Stomach (tissue), 9 donors: ENCODE data around the gene PLCB1. TPM values are rescaled to one million over a fixed set of nuclear protein-coding genes. Genes with fewer than 3 reads are reported as not detected.
A peak's percentile ranks its signal among the peaks of the same experiment; 100 is the strongest.

ENCODE experiments used
- DNase-seq, 2 donors: peaks; one replicate each; pipeline versions ENCODE4 v3.0.0 to v3.0.0-alpha.2; 2013 to 2019
- H3K27ac ChIP-seq, 5 donors: fragments of 200-600 bp in 4 of 5; sonication (generic) in 4 of 5; one replicate each; pipeline ENCODE4 v1.5.1; 2013 to 2019; ENCODE audit warnings: mild to moderate bottlenecking in 1 of 5, moderate library complexity in 1 of 5
- H3K27me3 ChIP-seq, 3 donors: fragments of 200-600 bp; sonication (generic); one replicate each; pipeline ENCODE4 v1.5.1; 2017 to 2019; ENCODE audit warnings: mixed run types in 1 of 3
- H3K36me3 ChIP-seq, 4 donors: fragments of 200-600 bp; sonication (generic); 1 replicate in 3 of 4; 2 replicates in 1 of 4; pipeline ENCODE4 v1.5.1; 2016 to 2019
- H3K4me1 ChIP-seq, 4 donors: fragments of 200-600 bp; sonication (generic); one replicate each; pipeline ENCODE4 v1.5.1; 2016 to 2019
- H3K4me3 ChIP-seq, 4 donors: fragments of 200-600 bp; sonication (generic) in 3 of 4; one replicate each; pipeline ENCODE4 v1.5.1; 2016 to 2019; ENCODE audit warnings: mild to moderate bottlenecking in 1 of 4
- H3K9me3 ChIP-seq, 4 donors: fragments of 200-600 bp; sonication (generic); one replicate each; pipeline ENCODE4 v1.5.1; 2016 to 2019
- CTCF ChIP-seq, 7 experiments: fragments of 450-650 bp in 4 of 7; fragments of 200-600 bp in 3 of 7; sonication (generic) in 3 of 7; IDR thresholded peaks; one replicate each; pipeline ENCODE4 v1.5.1; 2016 to 2019; ENCODE audit warnings: antibody characterized with exemption in 7 of 7, control low read depth in 2 of 7, mild to moderate bottlenecking in 1 of 7
- EP300 ChIP-seq: sonication (generic); formaldehyde crosslinking; IDR thresholded peaks from one replicate; pipeline ENCODE4 v1.6.1; 2017; ENCODE audit warnings: antibody characterized with exemption
- POLR2A ChIP-seq, 4 donors: fragments of 450-650 bp; IDR thresholded peaks; one replicate each; pipeline ENCODE4 v1.6.1; 2016; ENCODE audit warnings: antibody characterized with exemption in 4 of 4, control low read depth in 2 of 4, mild to moderate bottlenecking in 1 of 4, moderate library complexity in 1 of 4
- POLR2AphosphoS5 ChIP-seq, 3 donors: sonication (generic); formaldehyde crosslinking; IDR thresholded peaks; one replicate each; pipeline ENCODE4 v1.6.1; 2016; ENCODE audit warnings: antibody characterized with exemption in 3 of 3
- WGBS, 5 donors: extraction: QIAGEN DNeasy Blood & Tissue Kit in 3 of 5; methylation state at CpG; one replicate each; pipeline versions ENCODE4 v1.1.5 to v1.1.7; 2013 to 2018; 5-methylcytosine and 5-hydroxymethylcytosine counted together
- intact Hi-C: fragments of 100-400 bp; cut with DNase I; formaldehyde crosslinking; loops from one replicate; pipeline ENCODE4 v1.15.1; 2023; ENCODE audit warnings: low total_unique reads
- polyA plus RNA-seq, 3 donors: library from polyadenylated mRNA; stranded (reverse); fragments of 200-250 nt; gene quantifications; one replicate each; pipeline ENCODE4 v1.2.3, GENCODE V29; 2013
- total RNA-seq, 5 donors: library from RNA; depleted of rRNA; stranded (reverse); fragments of >200 nt; gene quantifications; one replicate each; pipeline versions ENCODE4 v1.1.0 to v1.2.3, GENCODE V29; 2014 to 2016
- donor health status: healthy with polysubstance abuse.
- donor health status: Bipolar disorder and iron deficiency.
- donor health status: healthy.

PLCB1 gene
- total and polyA plus RNA-seq, 8 donors = 4.1 to 66.5 (median 11.7) TPM

DNA sequence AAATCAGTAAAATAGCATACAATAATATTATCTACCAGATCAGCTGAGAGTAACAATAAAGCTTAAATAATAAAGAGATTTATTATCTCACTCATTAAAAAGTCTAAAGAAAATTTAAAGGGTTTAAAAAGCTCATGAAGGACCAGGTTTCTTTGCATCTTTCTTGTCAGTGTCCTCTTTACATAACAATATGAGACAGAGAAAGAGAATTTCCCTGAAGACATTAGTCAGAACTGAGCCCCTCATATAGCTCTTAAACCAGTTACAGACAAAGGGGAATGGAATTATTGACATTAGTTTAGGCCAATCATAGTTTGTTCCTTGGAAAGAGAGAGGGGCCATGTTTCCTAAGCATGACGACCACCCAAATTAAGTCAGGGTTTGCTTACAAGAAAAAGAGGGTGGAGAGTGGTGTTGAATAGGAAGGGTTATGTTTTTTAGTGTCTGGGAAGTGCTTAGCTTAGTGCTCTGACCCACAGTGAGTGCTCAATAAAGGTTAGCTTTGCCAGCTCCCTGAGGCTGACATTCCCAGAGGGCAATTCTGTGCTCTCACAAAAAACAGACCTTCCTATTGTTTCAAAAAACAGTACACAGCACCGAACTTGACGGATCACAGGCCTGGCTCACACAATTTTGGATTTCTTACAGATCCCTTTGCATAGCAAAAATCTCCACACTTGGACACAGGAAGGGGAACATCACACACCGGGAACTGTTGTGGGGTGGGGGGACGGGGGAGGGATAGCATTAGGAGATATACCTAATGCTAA lies 3.6 kb upstream of the PLCB1 start:
- intact Hi-C loops = loop anchor here (5.0 kb wide), 1 partner anchor 259 kb away; no protein-coding TSS in a partner anchor
- no peak for TF ChIP-seq CTCF (IDR thresholded peaks at IDR 0.05)
- no peak for TF ChIP-seq EP300
- no peak for TF ChIP-seq POLR2AphosphoS5 (IDR thresholded peaks at IDR 0.05)
- no peak for TF ChIP-seq POLR2A (IDR thresholded peaks at IDR 0.05)
- Histone ChIP-seq H3K27me3 (no peaks in the 10 kb centered on the region), H3K4me1 (peaks cover 5 to 30% (median 20%) of the 10 kb centered on the region in 4 donors), H3K27ac (peak overlapping the region in 1 of 5 donors; percentile 17), H3K4me3 (no peak overlapping the region), H3K36me3 (no peaks in the 10 kb centered on the region), H3K9me3 (no peaks in the 10 kb centered on the region)
- DNase-seq = no peak
- WGBS, 5 donors = 73 to 88% (median 83%) methylated on average over 5 of the region's 5 CpGs

DNA sequence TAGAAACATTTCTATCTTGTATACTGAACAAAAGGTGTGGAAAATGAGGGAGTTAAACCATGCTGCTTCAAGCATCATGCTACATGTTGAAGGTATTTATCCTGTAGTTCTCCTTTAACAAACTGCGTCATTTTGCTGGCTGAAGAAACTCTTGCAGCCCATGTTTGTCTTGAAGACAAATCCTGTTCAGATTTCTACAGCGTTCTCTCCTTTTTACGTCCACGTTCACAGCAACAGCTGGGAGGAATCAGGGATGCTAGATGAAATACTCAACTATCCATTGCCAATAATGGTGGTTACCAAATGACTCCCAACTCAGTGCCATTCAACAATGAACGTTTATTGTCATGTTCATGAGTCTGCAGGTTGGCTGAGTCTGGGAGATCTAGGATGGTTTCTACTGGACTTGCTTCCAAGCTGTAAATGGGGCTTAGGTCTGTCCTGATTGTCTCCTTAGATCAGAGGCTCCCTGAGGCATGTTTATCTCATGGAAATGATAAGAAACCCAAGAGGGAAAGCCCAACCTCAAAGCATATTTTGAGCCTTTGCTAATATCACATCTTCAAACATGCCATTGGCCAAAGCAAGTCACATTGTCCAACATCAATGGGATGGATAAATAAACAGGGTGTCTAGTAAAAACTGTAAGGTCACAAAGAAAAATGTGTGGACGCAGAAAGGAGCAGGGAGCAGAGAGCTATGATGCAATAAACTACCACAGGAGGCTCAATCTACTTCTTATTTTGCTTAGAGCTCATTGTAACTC lies 2.7 kb upstream of the PLCB1 start:
- intact Hi-C loops = loop anchor here (5.0 kb wide), 1 partner anchor 258 kb away; no protein-coding TSS in a partner anchor
- TF ChIP-seq POLR2A (IDR thresholded peaks at IDR 0.05) = no peak
- TF ChIP-seq POLR2AphosphoS5 (IDR thresholded peaks at IDR 0.05) = no peak
- TF ChIP-seq EP300 = no peak
- no peak for TF ChIP-seq CTCF (IDR thresholded peaks at IDR 0.05)
- peak in 1 of 2 donors; percentile 27 for DNase-seq

GRCh38 chr20:8130840-8131526 lies 1.1 kb upstream of the PLCB1 start:
- H3K27me3 ChIP-seq = no peaks in the 10 kb centered on the region
- peak overlapping the region; percentile 82 to 93 (median 88) for H3K4me3 ChIP-seq
- peaks cover 8 to 44% (median 27%) of the 10 kb centered on the region in 4 donors for H3K4me1 ChIP-seq
- 81 to 86% (median 84%) methylated on average over 8 of the region's 8 CpGs for WGBS, 5 donors
- peak overlapping the region in 3 of 5 donors; percentile 85 to 91 (median 90) for H3K27ac ChIP-seq
- TF ChIP-seq POLR2A (IDR thresholded peaks at IDR 0.05) (no peak), POLR2AphosphoS5 (IDR thresholded peaks at IDR 0.05) (no peak), EP300 (no peak), CTCF (IDR thresholded peaks at IDR 0.05) (no peak)
- no peak for DNase-seq
- no peaks in the 10 kb centered on the region for H3K9me3 ChIP-seq
- H3K36me3 ChIP-seq = no peaks in the 10 kb centered on the region
- intact Hi-C loops = loop anchor here (10.0 kb wide), 1 partner anchor 584 kb away; no protein-coding TSS in a partner anchor

More for the DNA sequence above, 2.7 kb upstream of the PLCB1 start:
- Histone ChIP-seq H3K4me1 (peaks cover 8 to 36% (median 27%) of the 10 kb centered on the region in 4 donors), H3K36me3 (no peaks in the 10 kb centered on the region), H3K27ac (no peak overlapping the region), H3K27me3 (no peaks in the 10 kb centered on the region), H3K4me3 (no peak overlapping the region), H3K9me3 (no peaks in the 10 kb centered on the region)
- WGBS, 5 donors = 55 to 76% (median 71%) methylated on average over 6 of the region's 6 CpGs
